K562 (cell line): ENCODE measurements around the gene AIFM3. TPM values are rescaled to one million over a fixed set of nuclear protein-coding genes. Genes with fewer than 3 reads are reported as not detected.

ENCODE experiments used
- CBFA2T3 ChIP-seq: fragments of 450-650 bp; IDR thresholded peaks from 2 replicates; pipeline ENCODE4 v1.6.1; 2017
- CCAR2 ChIP-seq: fragments of 200-400 bp; formaldehyde crosslinking; IDR thresholded peaks from 2 replicates; pipeline ENCODE4 v1.6.1; 2017; ENCODE audit warnings: mild to moderate bottlenecking, low read depth, low read length
- EP400 ChIP-seq: fragments of 450-650 bp; IDR thresholded peaks from 2 replicates; pipeline ENCODE4 v1.6.1; 2017; ENCODE audit warnings: antibody characterized with exemption, mild to moderate bottlenecking, moderate library complexity
- HLTF ChIP-seq: fragments of 450-650 bp; IDR thresholded peaks from 2 replicates; pipeline ENCODE4 v1.6.1; 2016
- NR4A1 ChIP-seq, 2 experiments: fragments of 250-450 bp in 1 of 2; fragments of 450-650 bp in 1 of 2; sonication (Bioruptor Pico) in 1 of 2; IDR thresholded peaks; 2 replicates each; pipeline versions ENCODE4 v1.4.0 to v1.6.1; 2016 to 2020; ENCODE audit warnings: mild to moderate bottlenecking in 2 of 2, missing compliant biosample characterization in 1 of 2, missing genetic modification characterization in 1 of 2, moderate library complexity in 1 of 2
- RB1 ChIP-seq: fragments of 450-650 bp; IDR thresholded peaks from 2 replicates; pipeline ENCODE4 v1.6.1; 2017; ENCODE audit warnings: low read depth, mild to moderate bottlenecking
- SETDB1 ChIP-seq: IDR thresholded peaks from one replicate; pipeline ENCODE4 v1.6.1; 2012; ENCODE audit warnings: low read length, control low read depth, inconsistent platforms
- SPI1 ChIP-seq: IDR thresholded peaks from 2 replicates; pipeline ENCODE4 v1.6.1; 2011; ENCODE audit warnings: low read depth, low read length, control low read depth, borderline replicate concordance
- SREBF1 ChIP-seq: fragments of 150-350 bp; IDR thresholded peaks from 2 replicates; pipeline ENCODE4 v1.6.1; 2014; ENCODE audit warnings: antibody characterized with exemption, low read depth, low read length, borderline replicate concordance
- TBL1XR1 ChIP-seq, 2 experiments: IDR thresholded peaks; 2 replicates each; pipeline ENCODE4 v1.6.1; 2012; ENCODE audit warnings: improper control_type of control experiment in 2 of 2, low read length in 2 of 2, mild to moderate bottlenecking in 1 of 2
- TCF7 ChIP-seq: sonication (generic); IDR thresholded peaks from 2 replicates; pipeline ENCODE4 v1.6.1; 2016; ENCODE audit warnings: antibody characterized with exemption, borderline replicate concordance
- TEAD4 ChIP-seq, 2 experiments: sonication (generic) in 1 of 2; formaldehyde crosslinking in 1 of 2; IDR thresholded peaks; 2 replicates each; pipeline versions ENCODE4 v1.6.1 to v1.8.0; 2012 to 2022; ENCODE audit warnings: borderline replicate concordance in 1 of 2, inconsistent platforms in 1 of 2, low read length in 1 of 2, mild to moderate bottlenecking in 1 of 2, missing genetic modification reagents in 1 of 2
- WHSC1 ChIP-seq: IDR thresholded peaks from one replicate; pipeline ENCODE4 v1.6.1; 2012; ENCODE audit warnings: low read length, control low read depth, inconsistent platforms
- ZNF41 ChIP-seq: fragments of 250-450 bp; sonication (Bioruptor Pico); conservative IDR thresholded peaks from 2 replicates; pipeline ENCODE4 v1.4.0; 2020; ENCODE audit warnings: mild to moderate bottlenecking
- ZNF584 ChIP-seq: fragments of 200-800 bp; sonication (Bioruptor generic); IDR thresholded peaks from 2 replicates; pipeline ENCODE4 v1.6.1; 2016; ENCODE audit warnings: low read depth, mild to moderate bottlenecking, missing genetic modification characterization, missing compliant biosample characterization
- polyA plus RNA-seq, 8 experiments: library from polyadenylated mRNA; depleted of rRNA in 4 of 8; stranded (reverse) in 5 of 8; unstranded in 3 of 8; fragments of >200 nt; fragmentation: Nextera tagmentation in 2 of 8; fragmentation: Illumina TruSeq in 1 of 8; extraction: Ambion mirVana in 2 of 8; extraction: Trizol in 1 of 8; gene quantifications; 2 replicates each; pipeline versions ENCODE4 v1.2.1 to v1.2.3, GENCODE V29; 2011 to 2014; ENCODE audit warnings: inconsistent platforms in 1 of 8, missing spikeins in 1 of 8
- total RNA-seq, 7 experiments: library from RNA; depleted of rRNA in 6 of 7; stranded (reverse); fragments of >200 nt in 6 of 7; fragmentation: Illumina TruSeq in 2 of 7; extraction: Trizol in 2 of 7; gene quantifications; 2 replicates each; pipeline versions ENCODE4 v1.2.1 to v1.2.3, GENCODE V29; 2011 to 2021; ENCODE audit warnings: low replicate concordance in 1 of 7
- TF ChIP-seq, protein P1 (sequence below): fragments of 450-650 bp; IDR thresholded peaks from 2 replicates; pipeline ENCODE4 v1.6.1; 2018; ENCODE audit warnings: mild to moderate bottlenecking, low read depth; ENCODE audit not compliant: partially characterized antibody
- TF ChIP-seq, protein P2 (sequence below): sonication (generic); formaldehyde crosslinking; IDR thresholded peaks from 2 replicates; pipeline ENCODE4 v1.8.0; 2022; ENCODE audit warnings: mild to moderate bottlenecking, missing genetic modification reagents, borderline replicate concordance
- TF ChIP-seq, protein P3 (sequence below): fragments of 250-450 bp; sonication (Bioruptor Pico); IDR thresholded peaks from 2 replicates; pipeline ENCODE4 v1.8.0; 2021; ENCODE audit warnings: mild to moderate bottlenecking, moderate library complexity
- TF ChIP-seq, protein P4 (sequence below): conservative IDR thresholded peaks from 2 replicates; pipeline ENCODE4 v1.6.1; 2011; ENCODE audit warnings: low read depth, mild to moderate bottlenecking, low read length; ENCODE audit not compliant: control insufficient read depth

The AIFM3 gene
- total and polyA plus RNA-seq, 9 of the 15 experiments (the other 6 are each of a cell fraction or from before 2014, with no cell fraction given), result 0.03 to 0.20 (median 0.07) TPM; not detected in 1

DNA sequence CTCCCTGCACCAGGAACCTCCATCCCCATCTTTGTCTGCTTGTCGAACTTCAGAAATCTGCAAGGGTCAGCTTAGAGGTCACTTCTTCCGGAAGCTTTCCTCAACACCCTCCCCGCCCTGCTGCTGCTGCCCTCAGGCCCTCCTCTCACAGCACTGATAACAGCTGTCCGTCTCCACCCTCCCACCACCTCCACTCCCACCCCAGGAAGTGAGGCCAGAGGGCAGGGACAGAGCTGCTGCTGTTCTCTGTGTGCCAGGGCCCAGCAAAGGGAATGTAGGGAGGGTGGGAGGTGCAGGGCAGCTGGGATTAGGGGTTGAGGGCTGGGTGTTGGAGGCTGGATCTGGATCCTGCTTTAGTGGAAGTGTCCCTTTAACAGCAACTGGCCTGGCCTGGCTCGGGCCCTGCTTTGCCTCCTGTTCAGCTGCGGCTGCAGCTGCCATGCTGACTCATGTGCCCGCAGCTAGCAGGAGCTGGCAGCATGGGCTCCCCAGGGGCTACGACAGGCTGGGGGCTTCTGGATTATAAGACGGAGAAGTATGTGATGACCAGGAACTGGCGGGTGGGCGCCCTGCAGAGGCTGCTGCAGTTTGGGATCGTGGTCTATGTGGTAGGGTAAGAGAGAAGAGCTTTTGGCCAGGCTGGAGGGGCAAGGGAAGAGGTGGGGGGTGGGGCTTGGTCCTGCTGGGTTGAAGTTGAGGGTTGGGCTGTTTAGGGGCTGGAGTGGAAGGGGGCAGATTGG, 47.8 kb downstream of the AIFM3 start, which contains the start of gene P2RX6 (continued):
- TF ChIP-seq TEAD4 (IDR thresholded peaks at IDR 0.05; ENCODE audit: low read length) (peak; percentile 44), TEAD4 (CRISPR knock-in tag; IDR thresholded peaks at IDR 0.05; ENCODE audit: borderline replicate concordance) (no peak), HLTF (no peak), TCF7 (no peak), NR4A1 (CRISPR knock-in tag; IDR thresholded peaks at IDR 0.05) (no peak), NR4A1 (tag; IDR thresholded peaks at IDR 0.05) (peak; percentile 12; the same call in 1 of the 2 replicates), CCAR2 (peak; percentile 96; the same call in 1 of the 2 replicates), SPI1 (peak; percentile 77; the same call in 1 of the 2 replicates), EP400 (no peak), SETDB1 (no peak), TBL1XR1 (IDR thresholded peaks at IDR 0.05; ENCODE audit: low read length in 2 of 2) (peak; percentile 40 to 95; a peak in 3 of 4 replicates), ZNF41 (0 out of 2 replicates have a peak, but pooled peaks have one; percentile 15), RB1 (no peak), WHSC1 (no peak), CBFA2T3 (no peak), ZNF584 (CRISPR knock-in tag) (no peak), SREBF1 (no peak; the same call in 1 of the 2 replicates)
- TF ChIP-seq, protein P1, sequence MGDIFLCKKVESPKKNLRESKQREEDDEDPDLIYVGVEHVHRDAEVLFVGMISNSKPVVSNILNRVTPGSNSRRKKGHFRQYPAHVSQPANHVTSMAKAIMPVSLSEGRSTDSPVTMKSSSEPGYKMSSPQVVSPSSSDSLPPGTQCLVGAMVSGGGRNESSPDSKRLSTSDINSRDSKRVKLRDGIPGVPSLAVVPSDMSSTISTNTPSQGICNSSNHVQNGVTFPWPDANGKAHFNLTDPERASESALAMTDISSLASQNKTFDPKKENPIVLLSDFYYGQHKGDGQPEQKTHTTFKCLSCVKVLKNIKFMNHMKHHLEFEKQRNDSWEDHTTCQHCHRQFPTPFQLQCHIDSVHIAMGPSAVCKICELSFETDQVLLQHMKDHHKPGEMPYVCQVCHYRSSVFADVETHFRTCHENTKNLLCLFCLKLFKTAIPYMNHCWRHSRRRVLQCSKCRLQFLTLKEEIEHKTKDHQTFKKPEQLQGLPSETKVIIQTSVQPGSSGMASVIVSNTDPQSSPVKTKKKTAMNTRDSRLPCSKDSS, result no peak
- TF ChIP-seq, protein P2, sequence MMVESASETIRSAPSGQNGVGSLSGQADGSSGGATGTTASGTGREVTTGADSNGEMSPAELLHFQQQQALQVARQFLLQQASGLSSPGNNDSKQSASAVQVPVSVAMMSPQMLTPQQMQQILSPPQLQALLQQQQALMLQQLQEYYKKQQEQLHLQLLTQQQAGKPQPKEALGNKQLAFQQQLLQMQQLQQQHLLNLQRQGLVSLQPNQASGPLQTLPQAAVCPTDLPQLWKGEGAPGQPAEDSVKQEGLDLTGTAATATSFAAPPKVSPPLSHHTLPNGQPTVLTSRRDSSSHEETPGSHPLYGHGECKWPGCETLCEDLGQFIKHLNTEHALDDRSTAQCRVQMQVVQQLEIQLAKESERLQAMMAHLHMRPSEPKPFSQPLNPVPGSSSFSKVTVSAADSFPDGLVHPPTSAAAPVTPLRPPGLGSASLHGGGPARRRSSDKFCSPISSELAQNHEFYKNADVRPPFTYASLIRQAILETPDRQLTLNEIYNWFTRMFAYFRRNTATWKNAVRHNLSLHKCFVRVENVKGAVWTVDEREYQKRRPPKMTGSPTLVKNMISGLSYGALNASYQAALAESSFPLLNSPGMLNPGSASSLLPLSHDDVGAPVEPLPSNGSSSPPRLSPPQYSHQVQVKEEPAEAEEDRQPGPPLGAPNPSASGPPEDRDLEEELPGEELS, result no peak
- TF ChIP-seq, protein P3, sequence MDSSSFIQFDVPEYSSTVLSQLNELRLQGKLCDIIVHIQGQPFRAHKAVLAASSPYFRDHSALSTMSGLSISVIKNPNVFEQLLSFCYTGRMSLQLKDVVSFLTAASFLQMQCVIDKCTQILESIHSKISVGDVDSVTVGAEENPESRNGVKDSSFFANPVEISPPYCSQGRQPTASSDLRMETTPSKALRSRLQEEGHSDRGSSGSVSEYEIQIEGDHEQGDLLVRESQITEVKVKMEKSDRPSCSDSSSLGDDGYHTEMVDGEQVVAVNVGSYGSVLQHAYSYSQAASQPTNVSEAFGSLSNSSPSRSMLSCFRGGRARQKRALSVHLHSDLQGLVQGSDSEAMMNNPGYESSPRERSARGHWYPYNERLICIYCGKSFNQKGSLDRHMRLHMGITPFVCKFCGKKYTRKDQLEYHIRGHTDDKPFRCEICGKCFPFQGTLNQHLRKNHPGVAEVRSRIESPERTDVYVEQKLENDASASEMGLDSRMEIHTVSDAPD (CRISPR knock-in tag), result no peak
- TF ChIP-seq, protein P4, sequence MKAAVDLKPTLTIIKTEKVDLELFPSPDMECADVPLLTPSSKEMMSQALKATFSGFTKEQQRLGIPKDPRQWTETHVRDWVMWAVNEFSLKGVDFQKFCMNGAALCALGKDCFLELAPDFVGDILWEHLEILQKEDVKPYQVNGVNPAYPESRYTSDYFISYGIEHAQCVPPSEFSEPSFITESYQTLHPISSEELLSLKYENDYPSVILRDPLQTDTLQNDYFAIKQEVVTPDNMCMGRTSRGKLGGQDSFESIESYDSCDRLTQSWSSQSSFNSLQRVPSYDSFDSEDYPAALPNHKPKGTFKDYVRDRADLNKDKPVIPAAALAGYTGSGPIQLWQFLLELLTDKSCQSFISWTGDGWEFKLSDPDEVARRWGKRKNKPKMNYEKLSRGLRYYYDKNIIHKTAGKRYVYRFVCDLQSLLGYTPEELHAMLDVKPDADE, result no peak
